Mammary epithelial cell (primary cell): ENCODE measurements around the gene TNRC18.
"Not testable (repeated sequence)": the region's sequence is repeated elsewhere in the genome, so short reads cannot be mapped to it uniquely, and the experiment has no call there.

Experiments used
- EZH2 ChIP-seq: IDR thresholded peaks from 2 replicates; pipeline ENCODE4 v1.6.1; 2012; ENCODE audit warnings: low read length, inconsistent platforms, borderline replicate concordance
- TF ChIP-seq, protein P1 (sequence below), 2 donors: IDR thresholded peaks in 1 of 2; conservative IDR thresholded peaks in 1 of 2; 2 replicates each; pipeline ENCODE4 v1.5.1; 2011 to 2012; ENCODE audit warnings: inconsistent platforms in 2 of 2, low read length in 2 of 2, mild to moderate bottlenecking in 2 of 2, control low read depth in 1 of 2, low read depth in 1 of 2; ENCODE audit not compliant: insufficient read depth in 1 of 2; ENCODE audit errors: extremely low read depth in 1 of 2

DNA sequence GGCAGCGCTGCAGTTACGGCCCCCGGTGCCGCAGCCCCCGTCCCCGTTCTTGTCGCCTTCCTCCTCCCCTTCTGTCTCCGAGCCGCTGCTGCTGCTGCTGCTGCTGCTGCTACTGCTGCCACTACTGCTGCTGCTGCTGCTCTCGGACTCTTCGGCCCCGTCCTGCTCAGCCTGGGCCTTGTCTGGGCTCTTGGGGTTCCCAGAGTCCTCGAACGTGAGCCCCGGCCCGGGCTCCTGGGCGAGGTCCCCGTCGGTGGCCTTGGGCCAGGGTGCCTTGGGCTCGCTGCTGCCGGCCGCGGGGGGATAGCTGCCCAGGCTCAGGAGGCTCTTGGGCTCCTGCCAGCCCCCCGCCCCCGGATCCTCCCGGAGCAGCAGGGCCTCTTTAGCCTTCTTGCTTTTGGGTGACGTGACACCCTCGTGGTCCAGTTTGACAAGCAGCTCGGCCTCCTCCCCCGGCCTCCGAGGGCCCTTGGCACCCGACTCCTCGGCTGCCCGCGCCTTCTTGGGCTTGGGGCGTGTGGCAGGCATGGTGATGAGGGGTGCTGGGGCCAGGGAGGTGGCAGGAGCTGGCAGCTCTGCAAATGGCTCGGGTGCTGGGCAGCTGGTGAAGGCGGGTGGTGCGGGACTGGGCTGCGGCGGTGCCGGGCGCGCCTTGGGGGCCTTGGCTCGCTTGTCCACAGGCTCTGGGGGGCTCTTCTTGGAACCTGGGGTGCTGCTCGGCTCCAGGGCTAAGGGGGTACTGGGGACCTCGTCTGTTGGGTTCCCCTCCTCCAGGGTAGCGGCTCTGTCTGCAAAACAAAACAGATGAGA, 110.4 kb downstream of the TNRC18 start:
- TF ChIP-seq, protein P1, sequence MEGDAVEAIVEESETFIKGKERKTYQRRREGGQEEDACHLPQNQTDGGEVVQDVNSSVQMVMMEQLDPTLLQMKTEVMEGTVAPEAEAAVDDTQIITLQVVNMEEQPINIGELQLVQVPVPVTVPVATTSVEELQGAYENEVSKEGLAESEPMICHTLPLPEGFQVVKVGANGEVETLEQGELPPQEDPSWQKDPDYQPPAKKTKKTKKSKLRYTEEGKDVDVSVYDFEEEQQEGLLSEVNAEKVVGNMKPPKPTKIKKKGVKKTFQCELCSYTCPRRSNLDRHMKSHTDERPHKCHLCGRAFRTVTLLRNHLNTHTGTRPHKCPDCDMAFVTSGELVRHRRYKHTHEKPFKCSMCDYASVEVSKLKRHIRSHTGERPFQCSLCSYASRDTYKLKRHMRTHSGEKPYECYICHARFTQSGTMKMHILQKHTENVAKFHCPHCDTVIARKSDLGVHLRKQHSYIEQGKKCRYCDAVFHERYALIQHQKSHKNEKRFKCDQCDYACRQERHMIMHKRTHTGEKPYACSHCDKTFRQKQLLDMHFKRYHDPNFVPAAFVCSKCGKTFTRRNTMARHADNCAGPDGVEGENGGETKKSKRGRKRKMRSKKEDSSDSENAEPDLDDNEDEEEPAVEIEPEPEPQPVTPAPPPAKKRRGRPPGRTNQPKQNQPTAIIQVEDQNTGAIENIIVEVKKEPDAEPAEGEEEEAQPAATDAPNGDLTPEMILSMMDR (conservative IDR thresholded peaks at IDR 0.05 in 1 of 2, IDR thresholded peaks at IDR 0.05 in 1 of 2; ENCODE audit: extremely low read depth in 1 of 2, insufficient read depth in 1 of 2, low read depth in 1 of 2, low read length in 2 of 2), result not testable (repeated sequence)
- not testable (repeated sequence) for TF ChIP-seq EZH2
